ENCODE measurements around the gene ACAP1.

The ACAP1 gene

DNA sequence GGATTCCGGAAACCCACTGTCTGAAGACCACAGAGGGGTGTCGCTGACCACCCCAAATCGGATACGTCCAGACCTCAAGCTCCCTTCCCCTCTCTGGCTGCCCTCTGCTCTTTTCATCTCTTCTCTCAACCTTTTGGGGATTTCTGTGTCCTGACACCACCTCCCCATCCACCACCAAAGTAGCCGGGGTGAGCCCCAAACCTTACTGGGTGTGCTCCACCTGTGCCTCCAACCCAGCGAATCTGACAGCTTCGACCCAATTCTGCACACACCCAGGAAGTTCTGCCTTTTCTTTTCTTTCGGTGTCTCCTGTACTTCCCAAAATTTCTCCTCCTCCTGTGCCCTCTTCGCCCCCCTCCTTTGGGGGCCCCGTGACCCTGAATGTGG, 16.2 kb downstream of the ACAP1 start:
- DNase-seq (ENCODE audit: low spot score): no peak
- Histone ChIP-seq H3K4me3 (peak overlapping the region; percentile 97), H3K27ac (peak overlapping the region; percentile 99)
- peak; percentile 31 for TF ChIP-seq CTCF (IDR thresholded peaks at IDR 0.05)

DNA sequence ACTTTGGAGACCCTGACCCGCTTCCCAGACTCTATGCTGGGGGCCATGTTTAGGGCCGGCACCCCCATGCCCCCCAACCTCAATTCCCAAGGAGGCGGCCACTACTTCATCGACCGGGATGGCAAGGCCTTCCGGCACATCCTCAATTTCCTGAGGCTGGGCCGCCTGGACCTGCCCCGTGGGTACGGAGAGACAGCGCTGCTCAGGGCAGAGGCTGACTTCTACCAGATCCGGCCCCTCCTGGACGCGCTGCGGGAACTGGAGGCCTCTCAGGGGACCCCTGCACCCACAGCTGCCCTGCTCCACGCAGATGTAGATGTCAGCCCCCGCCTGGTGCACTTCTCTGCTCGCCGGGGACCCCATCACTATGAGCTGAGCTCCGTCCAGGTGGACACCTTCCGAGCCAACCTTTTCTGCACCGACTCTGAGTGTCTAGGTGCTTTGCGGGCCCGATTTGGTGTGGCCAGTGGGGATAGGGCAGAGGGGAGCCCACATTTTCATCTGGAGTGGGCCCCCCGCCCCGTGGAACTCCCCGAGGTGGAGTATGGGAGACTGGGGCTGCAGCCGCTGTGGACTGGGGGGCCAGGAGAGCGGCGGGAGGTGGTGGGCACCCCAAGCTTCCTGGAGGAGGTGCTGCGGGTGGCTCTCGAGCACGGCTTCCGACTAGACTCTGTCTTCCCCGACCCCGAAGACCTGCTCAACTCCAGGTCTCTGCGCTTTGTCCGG, 16.7 kb downstream of the ACAP1 start:
- TF ChIP-seq CTCF (IDR thresholded peaks at IDR 0.05): no peak
- DNase-seq (ENCODE audit: low spot score): no peak
- Histone ChIP-seq H3K27ac (peak overlapping the region in 1 of 2 donors; percentile 99), H3K4me3 (peak overlapping the region; percentile 97)

DNA sequence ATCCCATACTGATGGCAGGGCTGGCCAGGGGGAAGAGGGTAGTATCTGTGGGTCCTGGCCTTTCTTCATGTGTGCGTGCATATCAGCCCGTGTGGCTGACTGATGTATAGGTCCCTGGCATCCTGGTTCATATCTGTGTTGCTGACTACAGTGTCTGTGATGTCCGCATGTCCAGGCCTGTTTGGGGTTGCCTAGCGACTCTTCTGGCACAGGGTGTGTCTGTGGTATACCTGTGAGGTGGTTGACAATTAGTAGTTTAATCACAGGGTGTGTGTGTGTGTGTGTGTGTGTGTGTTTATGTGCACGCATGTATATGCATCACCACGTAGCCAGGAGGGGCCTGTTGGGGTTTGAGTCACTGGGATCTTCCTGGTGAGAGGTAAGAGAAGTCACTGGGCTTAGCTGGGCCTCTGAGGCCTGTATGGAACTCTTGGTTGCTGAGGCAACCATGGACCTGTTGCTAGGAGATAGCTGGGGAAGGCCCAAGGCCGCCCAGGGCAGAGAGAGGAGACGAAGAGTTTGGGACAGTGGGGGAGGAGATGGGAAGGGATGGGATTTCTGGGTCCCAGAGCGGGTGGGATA, 18.0 kb downstream of the ACAP1 start:
- no peak for DNase-seq (ENCODE audit: low spot score)
- H3K27ac ChIP-seq: peak overlapping the region in 1 of 2 donors; percentile 42
- no peak for TF ChIP-seq CTCF (IDR thresholded peaks at IDR 0.05)
- peak overlapping the region; percentile 19 for H3K4me3 ChIP-seq

DNA sequence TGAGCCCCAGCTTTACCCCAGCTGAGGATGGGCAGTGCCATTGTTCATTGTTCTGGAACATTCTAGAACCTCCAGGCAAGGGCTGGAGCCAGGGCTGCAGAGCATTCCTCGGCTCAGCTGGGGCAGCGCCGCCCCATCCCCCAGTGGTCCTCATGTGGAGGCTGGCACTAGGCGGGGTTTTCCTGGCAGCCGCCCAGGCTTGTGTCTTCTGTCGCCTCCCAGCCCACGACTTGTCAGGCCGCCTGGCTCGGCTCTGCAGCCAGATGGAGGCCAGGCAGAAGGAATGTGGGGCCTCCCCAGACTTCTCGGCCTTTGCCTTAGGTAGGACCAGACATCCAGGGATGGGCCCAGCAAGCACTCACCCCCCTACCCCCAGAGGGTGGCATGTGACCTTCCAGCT, 18.7 kb downstream of the ACAP1 start, which contains the start of gene TMEM95:
Gene TMEM95 (plus strand): TSS at position 104 of the 400 bp plus-strand sequence. CDS start 49 bp downstream, at position 153.
- DNase-seq (ENCODE audit: low spot score): no peak
- TF ChIP-seq CTCF (IDR thresholded peaks at IDR 0.05): no peak
- Histone ChIP-seq H3K4me3 (peak within 1 kb of the TSS; percentile 19), H3K27ac (peak within 1 kb of the TSS in 1 of 2 donors; percentile 42)

DNA sequence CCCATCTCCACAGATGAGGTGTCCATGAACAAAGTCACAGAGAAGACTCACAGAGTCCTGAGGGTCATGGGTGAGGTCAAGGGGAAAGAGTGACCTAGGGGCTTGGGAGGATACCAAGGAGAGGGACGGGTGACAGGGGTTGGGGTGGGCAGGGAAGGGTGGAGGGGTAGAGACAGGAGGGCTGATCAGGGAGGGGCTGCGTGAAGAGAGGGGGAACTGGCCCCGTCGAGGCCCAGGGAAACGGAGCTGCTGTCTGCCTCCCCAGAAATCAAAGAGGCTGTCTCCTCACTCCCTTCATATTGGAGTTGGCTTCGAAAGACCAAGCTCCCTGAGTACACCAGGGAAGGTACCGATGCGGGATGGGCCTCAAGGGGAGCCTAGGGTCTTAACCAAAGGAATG, 19.2 kb downstream of the ACAP1 start:
- no peak overlapping the region for H3K4me3 ChIP-seq
- TF ChIP-seq CTCF (IDR thresholded peaks at IDR 0.05): no peak
- H3K27ac ChIP-seq: peak overlapping the region in 1 of 2 donors; percentile 42
- DNase-seq (ENCODE audit: low spot score): no peak

DNA sequence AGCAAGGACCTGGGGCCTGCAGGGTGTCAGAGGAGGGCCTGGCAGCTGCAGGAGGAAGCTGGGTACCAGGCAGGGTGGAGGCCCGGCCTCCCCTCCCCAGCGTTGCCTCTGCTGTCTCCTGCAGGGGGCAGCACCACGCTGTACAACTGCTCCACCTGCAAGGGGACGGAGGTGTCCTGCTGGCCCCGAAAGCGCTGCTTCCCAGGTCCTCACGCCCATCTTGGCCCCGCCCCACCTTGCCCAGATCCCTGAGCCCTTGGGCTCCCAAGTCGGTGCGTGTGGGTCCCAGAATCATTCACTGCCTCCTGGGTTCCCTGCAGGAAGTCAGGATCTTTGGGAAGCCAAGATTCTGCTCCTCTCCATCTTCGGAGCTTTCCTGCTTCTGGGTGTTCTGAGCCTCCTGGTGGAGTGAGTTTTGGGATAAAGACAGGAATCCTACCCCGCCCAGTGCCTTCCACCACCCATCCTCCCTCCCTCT, 19.8 kb downstream of the ACAP1 start:
- peak overlapping the region in 1 of 2 donors; percentile 39 for H3K27ac ChIP-seq

More for the DNA sequence above, 19.8 kb downstream of the ACAP1 start:
- H3K4me3 ChIP-seq: no peak overlapping the region
- no peak for DNase-seq (ENCODE audit: low spot score)
- peak; percentile 54 for TF ChIP-seq CTCF (IDR thresholded peaks at IDR 0.05)

Measured in coronary artery (tissue), 2 donors.